Large intestine (tissue), 3 donors: ENCODE measurements around the gene MCCD1. TPM values are rescaled to one million over a fixed set of nuclear protein-coding genes. Genes with fewer than 3 reads are reported as not detected.
"Not testable (repeated sequence)": the region's sequence is repeated elsewhere in the genome, so short reads cannot be mapped to it uniquely, and the experiment has no call there.

Source experiments
- DNase-seq, 2 donors: peaks; one replicate each; pipeline versions ENCODE4 v3.0.0 to v3.0.0-alpha.2; 2013
- H3K27ac ChIP-seq: one replicate; pipeline ENCODE4 v1.5.1; 2013; ENCODE audit warnings: low read length
- H3K27me3 ChIP-seq: 2 replicates; pipeline ENCODE4 v1.6.1; 2013; ENCODE audit warnings: low read length; ENCODE audit not compliant: control insufficient read depth, insufficient read depth
- H3K36me3 ChIP-seq: 2 replicates; pipeline ENCODE4 v1.6.1; 2013; ENCODE audit warnings: low read length; ENCODE audit not compliant: control insufficient read depth, insufficient read depth
- H3K4me1 ChIP-seq: one replicate; pipeline ENCODE4 v1.6.1; 2013; ENCODE audit warnings: low read length; ENCODE audit not compliant: control insufficient read depth, insufficient read depth
- H3K4me3 ChIP-seq: one replicate; pipeline ENCODE4 v1.5.1; 2013; ENCODE audit warnings: low read length
- H3K9me3 ChIP-seq: one replicate; pipeline ENCODE4 v1.6.1; 2013; ENCODE audit warnings: mild to moderate bottlenecking, low read depth, low read length, moderate library complexity; ENCODE audit not compliant: control insufficient read depth
- WGBS: methylation state at CpG from one replicate; pipeline ENCODE4 v1.1.5; 2013; ENCODE audit warnings: low lambda C conversion rate; ENCODE audit not compliant: insufficient coverage; 5-methylcytosine and 5-hydroxymethylcytosine counted together
- polyA plus RNA-seq: library from polyadenylated mRNA; unstranded; fragments of 120-200 nt; gene quantifications from one replicate; pipeline ENCODE4 v1.2.1, GENCODE V29; 2013

The MCCD1 gene
- polyA plus RNA-seq, 1 donor, result not detected

DNA sequence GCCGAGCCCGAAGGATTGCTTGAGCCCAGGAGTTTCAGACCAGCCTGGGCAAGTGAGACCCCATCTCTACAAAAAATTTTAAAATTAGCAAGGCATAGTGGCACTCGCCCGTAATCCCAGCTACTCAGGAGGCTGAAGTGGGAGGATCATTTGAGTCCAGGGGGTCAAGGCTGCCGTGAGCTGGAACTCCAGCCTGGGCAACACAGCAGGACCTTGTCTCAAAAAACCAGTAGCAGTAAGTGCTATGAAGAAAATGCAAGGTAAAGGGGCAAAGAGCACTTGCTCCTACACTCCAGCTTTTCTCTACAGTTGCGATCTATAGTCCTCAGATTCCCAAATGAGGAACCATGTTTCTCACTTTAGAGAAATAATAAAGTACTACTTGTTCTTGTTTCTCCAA lies 14.9 kb downstream of the MCCD1 start:
- H3K4me3 ChIP-seq, result no peak overlapping the region
- H3K9me3 ChIP-seq, result peaks cover 3% of the 10 kb centered on the region
- H3K27me3 ChIP-seq, result no peaks in the 10 kb centered on the region
- peaks cover 23% of the 10 kb centered on the region for H3K4me1 ChIP-seq
- peaks cover 18% of the 10 kb centered on the region for H3K36me3 ChIP-seq
- WGBS, result 100% methylated on average over 1 of the region's 6 CpGs
- no peak for DNase-seq
- H3K27ac ChIP-seq, result no peak overlapping the region

DNA sequence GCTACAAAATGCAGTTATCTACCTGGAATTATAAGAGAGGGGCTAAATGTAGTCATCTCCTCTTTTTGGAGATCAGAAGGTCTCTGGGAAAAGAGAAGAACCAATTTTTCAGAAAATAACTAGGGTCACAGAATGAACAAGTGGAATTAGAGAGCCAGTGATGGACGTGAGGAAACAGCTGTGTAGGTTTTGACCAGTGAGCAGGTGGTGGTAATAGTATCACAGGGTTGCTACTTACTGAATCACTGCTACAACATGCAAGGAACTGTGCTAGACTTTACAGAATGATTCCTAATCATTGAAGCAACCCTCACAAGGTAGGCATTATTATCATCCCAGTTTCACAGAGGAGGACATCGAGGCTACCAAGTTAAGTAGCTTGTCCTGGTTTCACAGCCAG lies 15.9 kb downstream of the MCCD1 start:
- Histone ChIP-seq H3K4me3 (no peak overlapping the region), H3K9me3 (peaks cover 3% of the 10 kb centered on the region), H3K36me3 (peaks cover 11% of the 10 kb centered on the region), H3K27me3 (no peaks in the 10 kb centered on the region), H3K27ac (no peak overlapping the region), H3K4me1 (peaks cover 16% of the 10 kb centered on the region)
- WGBS, result 75% methylated on average over 1 of the region's 2 CpGs
- DNase-seq, result no peak

DNA sequence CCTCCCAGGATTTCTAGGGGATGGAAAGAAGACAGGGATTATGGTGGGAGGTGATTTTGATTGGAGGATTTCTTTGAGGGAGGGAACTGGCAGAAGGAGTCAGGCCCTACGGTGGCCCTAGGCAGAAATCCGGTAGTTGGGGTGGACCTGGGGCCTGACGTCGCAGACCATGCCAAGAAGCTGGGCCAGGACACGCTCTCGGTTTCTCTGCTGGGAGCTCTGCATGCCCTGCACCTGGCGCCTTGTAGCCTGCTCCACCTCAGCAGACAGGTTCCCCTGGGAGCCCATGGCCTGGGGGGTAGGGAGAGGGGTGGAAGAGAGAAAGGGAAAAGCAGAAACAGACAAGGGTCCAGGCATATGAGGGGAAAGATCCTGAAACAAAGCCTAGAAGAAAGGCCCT lies 16.5 kb downstream of the MCCD1 start:
- no peak overlapping the region for H3K27ac ChIP-seq
- peaks cover 10% of the 10 kb centered on the region for H3K4me1 ChIP-seq
- no peaks in the 10 kb centered on the region for H3K27me3 ChIP-seq
- no peak for DNase-seq
- H3K9me3 ChIP-seq, result peaks cover 3% of the 10 kb centered on the region
- H3K36me3 ChIP-seq, result peaks cover 7% of the 10 kb centered on the region
- WGBS, result no CpG with 5 or more reads among the region's 7 CpGs
- no peak overlapping the region for H3K4me3 ChIP-seq

DNA sequence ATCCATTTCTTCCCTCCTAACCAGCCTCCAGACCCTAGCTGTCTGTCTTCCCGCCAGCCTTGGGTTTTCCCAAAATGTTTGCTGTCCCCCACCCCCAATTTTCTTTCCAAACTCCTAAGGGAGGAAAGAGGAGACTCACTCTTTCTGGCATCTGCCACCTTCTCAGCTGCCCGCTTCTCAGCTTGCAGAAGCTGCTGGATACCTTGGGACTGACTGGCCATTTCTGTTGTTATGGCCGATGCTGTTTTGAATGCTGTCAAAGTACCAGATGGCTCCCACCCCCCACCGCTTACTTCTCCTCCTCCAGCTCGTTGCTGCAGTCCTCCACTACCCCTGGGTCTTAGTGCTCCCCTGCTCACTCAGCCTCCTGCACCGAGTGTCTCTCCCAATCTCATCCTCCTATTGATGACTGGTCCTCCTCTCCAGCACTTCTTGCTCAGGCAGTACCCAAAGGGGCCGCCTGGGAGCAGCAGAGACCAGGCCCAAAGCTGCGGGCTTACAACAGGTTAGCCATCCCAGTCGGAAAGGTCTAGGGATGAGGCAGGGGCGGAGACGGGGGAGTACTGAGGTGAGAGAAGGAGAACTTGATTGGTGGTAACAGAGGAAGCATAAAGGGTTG lies 17.7 kb downstream of the MCCD1 start, which contains the start of gene ATP6V1G2:
TSS of gene ATP6V1G2 (minus strand) at position 270 of the 619 bp plus-strand sequence. CDS start at position 221, 49 bp downstream.
- H3K27ac ChIP-seq, result peak within 1 kb of the TSS; percentile 77
- no peaks in the 10 kb centered on the region for H3K27me3 ChIP-seq
- 0% methylated on average over 3 of the region's 11 CpGs for WGBS
- H3K9me3 ChIP-seq, result peaks cover 3% of the 10 kb centered on the region
- DNase-seq, result peak; percentile 85 to 89
- peak within 1 kb of the TSS; percentile 50 for H3K4me3 ChIP-seq
- H3K4me1 ChIP-seq, result peaks cover 8% of the 10 kb centered on the region
- H3K36me3 ChIP-seq, result peaks cover 14% of the 10 kb centered on the region

- peak within 1 kb of the TSS; percentile 77 for H3K27ac ChIP-seq
- peaks cover 14% of the 10 kb centered on the region for H3K36me3 ChIP-seq
- H3K27me3 ChIP-seq, result no peaks in the 10 kb centered on the region
- 1% methylated on average over 7 of the region's 25 CpGs for WGBS
- peaks cover 8% of the 10 kb centered on the region for H3K4me1 ChIP-seq
- peak within 1 kb of the TSS; percentile 50 for H3K4me3 ChIP-seq
- H3K9me3 ChIP-seq, result peaks cover 3% of the 10 kb centered on the region
- DNase-seq, result peak; percentile 96 to 97
Measured at GRCh38 chr6:31546958-31547726, 18.4 kb downstream of the MCCD1 start, which contains the start of gene NFKBIL1. Gene NFKBIL1 (plus strand): TSS chr6:31547608. CDS start chr6:31547695, 87 bp downstream.

DNA sequence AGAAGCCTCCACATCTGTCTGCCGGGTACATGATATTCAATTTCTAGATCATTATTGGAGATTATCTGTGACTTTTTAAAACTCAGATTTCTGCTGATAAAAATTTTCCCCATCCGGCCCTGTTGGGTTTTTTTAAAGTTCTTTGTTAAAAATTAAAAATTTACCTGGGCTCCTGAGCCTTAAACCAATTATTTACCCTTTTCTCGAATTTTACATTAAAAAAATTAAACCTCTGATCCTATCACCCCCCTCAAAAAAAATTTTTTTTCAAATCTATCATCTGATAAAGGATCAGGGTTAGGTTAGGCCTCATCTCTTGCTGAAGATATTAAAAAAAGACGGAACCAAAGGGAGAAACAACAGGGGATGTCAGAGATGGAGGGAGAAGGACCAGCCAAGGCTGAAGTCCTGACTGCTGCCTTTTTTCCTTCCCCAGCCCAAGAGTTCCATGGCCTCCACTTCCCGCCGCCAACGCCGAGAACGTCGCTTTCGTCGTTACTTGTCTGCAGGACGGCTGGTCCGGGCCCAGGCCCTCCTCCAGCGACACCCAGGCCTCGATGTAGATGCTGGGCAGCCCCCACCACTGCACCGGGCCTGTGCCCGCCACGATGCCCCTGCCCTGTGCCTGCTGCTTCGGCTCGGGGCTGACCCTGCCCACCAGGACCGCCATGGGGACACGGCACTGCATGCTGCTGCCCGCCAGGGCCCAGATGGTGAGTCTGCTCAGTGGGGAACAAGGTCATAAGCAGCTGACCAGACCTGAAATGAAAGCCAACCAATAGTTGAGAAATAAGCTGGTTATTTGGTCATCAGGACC lies 19.2 kb downstream of the MCCD1 start:
- Histone ChIP-seq H3K27me3 (no peaks in the 10 kb centered on the region), H3K27ac (peak overlapping the region; percentile 34), H3K36me3 (peaks cover 16% of the 10 kb centered on the region), H3K4me3 (peak overlapping the region; percentile 50), H3K4me1 (peaks cover 8% of the 10 kb centered on the region), H3K9me3 (peaks cover 3% of the 10 kb centered on the region)
- no CpG with 5 or more reads among the region's 24 CpGs for WGBS
- no peak for DNase-seq

- no CpG with 5 or more reads among the region's 2 CpGs for WGBS
- Histone ChIP-seq H3K36me3 (peaks cover 20% of the 10 kb centered on the region), H3K27me3 (no peaks in the 10 kb centered on the region), H3K4me1 (peaks cover 8% of the 10 kb centered on the region), H3K4me3 (no peak overlapping the region), H3K9me3 (peaks cover 3% of the 10 kb centered on the region), H3K27ac (no peak overlapping the region)
- DNase-seq, result no peak
Measured at GRCh38 chr6:31548544-31548873, 19.7 kb downstream of the MCCD1 start.

DNA sequence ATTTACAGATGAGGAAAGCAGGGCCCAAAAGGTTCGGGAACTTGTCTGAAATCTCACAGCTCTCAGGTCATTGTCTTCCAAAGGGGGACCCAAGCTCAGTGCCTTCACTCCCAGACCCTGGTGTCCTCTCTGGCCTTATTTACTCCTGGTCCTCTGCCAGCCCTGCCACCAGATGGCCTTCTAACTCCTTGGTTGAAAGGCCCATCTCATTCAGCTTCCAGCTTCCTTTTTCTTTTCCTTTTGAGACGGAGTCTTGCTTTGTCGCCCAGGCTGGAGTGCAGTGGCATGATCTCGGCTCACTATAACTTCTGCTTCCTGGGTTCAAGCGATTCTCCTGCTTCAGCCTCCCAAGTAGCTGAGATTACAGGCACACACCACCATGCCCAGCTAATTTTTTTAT lies 22.6 kb downstream of the MCCD1 start:
- not testable (repeated sequence) for H3K4me1 ChIP-seq, H3K27ac ChIP-seq, H3K27me3 ChIP-seq, H3K9me3 ChIP-seq, H3K4me3 ChIP-seq, DNase-seq
- peaks cover 28% of the 10 kb centered on the region for H3K36me3 ChIP-seq
- WGBS, result 80% methylated on average over 1 of the region's 5 CpGs

- no peak for DNase-seq
- H3K27ac ChIP-seq, result no peak overlapping the region
- H3K4me3 ChIP-seq, result no peak overlapping the region
- peaks cover 49% of the 10 kb centered on the region for H3K36me3 ChIP-seq
- H3K4me1 ChIP-seq, result peaks cover 2% of the 10 kb centered on the region
- H3K27me3 ChIP-seq, result no peaks in the 10 kb centered on the region
- H3K9me3 ChIP-seq, result no peaks in the 10 kb centered on the region
- no CpG with 5 or more reads among the region's 3 CpGs for WGBS
Measured at GRCh38 chr6:31556307-31556706, 27.5 kb downstream of the MCCD1 start.
